SK-N-DZ (cell line): ENCODE results near the gene FTSJ3.

Experiments
- DNase-seq: peaks from one replicate; pipeline ENCODE4 v3.0.0-alpha.2; 2015; ENCODE audit warnings: low spot score

Gene FTSJ3

DNA sequence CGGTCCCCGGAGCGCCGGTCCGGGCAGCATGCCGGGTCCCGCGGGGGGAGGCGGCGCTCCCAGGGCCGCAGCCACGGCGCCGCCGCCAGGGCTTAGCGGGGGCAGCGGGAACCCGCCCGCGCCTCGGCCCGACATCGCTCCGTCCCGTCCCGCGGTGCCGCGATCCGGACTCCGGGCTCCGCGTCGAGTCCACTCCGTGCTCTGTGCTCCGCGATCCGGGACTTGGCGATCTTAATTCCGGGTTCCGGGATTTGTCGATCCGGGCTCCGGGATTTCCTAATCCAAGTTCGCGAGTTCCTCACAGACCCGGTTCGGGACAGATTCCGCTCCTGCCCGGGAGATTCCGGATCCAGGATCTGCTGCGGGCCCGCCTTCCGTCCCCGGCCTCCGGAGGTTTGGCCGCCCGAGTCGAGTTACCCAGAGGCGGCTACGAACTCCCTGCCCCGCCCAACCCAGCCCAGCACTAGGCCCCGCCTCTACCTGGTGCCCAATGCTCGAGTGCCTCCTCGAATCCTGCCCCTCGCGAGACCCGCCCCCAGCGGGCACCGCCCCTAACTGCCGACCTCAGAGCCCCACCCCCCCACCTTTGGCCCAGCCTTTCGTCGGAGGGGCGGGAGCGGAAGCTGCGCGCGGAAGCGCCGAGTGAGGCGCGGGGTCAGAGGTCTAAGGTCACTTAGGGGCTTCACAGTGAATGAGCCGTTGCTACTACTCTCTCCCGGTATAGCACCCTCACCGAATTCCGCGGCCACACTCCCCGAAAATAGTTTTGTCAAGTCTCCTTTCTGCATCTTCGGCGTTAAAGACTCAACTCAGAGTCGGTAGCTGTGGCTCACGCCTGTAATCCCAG lies 15.3 kb upstream of the FTSJ3 start, which contains the start of gene SMARCD2:
Gene SMARCD2, minus strand, starts transcription at position 146 of the 847 bp plus-strand sequence. Its CDS starts 11 bp downstream, at position 135.
- DNase-seq, result peak; percentile 98

DNA sequence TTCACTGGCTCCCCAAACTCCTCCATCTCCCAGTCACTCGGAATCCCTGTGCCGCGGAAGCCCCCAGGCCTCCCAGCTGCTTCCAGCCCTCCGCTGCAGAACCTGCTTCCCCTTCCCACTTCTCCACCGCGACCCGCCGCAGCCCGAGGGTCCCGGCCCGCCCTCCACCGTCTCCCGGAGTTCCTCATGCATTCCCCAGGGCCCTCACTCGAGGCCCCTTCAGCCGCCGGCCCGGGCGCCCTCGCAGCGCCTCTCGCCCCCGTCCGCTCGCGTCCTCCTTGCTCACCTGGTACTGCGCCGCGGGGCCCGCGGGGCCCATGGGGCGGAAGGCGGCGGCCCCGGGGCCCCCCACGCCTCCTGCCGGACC lies 14.7 kb upstream of the FTSJ3 start:
- DNase-seq, result no peak

DNA sequence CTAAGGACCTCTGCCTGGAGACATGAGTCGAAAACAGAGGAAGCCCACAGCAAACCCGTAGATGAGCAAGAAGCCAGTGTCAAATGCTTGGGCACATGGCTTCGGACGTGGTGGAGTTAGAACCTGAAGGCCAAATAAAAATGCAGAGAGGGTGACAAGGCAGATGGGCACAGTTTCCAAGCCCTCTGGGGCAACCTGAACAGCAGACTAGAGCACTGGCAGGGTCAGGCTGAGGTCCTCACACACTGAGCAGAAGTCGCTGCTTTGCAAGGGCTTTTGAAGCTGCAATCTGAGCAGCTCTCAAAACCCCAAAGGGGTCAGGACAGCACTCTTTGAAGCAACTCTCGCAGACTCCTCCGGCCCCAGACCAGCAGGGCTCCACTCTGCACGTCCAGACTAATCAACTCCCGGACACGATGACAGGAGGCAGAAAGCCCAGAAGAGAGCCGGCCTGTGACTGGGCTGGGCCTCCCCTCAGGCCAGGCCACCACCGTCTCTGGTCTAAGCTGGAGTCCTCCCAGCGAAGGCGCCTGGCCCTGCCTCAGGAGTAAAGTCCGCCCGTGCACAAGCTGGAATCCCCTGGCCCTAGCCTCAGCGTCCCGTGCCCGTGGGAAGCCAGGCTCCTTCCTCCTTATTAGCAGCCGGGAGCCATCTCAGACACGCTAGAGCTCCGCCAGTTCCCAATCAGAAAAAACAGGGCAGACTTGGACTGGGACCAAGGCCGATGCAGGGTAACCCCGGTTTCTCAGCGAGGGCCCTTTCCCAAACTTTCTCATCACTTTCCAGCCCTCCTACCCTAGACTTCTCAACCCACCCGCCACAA lies 14.1 kb upstream of the FTSJ3 start:
- peak; percentile 94 for DNase-seq

DNA sequence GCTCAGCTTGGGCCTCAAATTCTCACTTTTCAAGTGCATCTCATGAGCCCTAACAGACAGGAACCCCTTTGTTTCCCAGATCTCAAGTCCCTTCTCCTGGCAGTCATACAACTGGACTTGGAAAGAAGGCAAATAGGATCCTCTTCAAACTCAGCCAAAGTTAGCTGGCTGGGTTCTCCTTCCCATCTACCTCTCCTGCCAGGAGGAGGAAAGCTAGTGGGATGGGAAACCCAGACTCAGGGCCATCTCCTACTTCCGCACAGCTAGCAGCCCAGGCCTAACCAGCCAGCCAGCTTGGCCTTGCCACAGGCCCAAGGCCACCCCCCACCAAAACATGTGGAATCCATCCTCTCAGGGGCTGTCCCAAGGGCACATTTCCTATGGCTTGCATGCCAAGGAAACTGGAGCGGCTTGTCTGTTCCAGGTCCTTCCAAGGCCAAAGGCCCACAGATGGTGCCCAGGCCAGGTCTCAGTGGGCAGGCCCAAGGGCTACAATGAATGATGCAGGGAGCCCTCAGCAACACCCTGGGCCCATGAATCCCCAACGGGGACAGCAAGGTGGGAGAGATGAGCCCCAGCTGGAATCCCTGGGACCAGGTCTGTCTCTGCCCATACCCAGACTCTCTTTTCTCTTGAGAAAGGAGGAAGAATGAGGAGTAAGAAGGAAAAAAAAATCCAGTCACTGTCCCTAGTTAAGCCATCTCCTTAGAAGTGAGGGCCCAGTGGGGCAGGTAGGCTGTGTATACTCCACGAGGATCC lies 13.3 kb upstream of the FTSJ3 start:
- no peak for DNase-seq

DNA sequence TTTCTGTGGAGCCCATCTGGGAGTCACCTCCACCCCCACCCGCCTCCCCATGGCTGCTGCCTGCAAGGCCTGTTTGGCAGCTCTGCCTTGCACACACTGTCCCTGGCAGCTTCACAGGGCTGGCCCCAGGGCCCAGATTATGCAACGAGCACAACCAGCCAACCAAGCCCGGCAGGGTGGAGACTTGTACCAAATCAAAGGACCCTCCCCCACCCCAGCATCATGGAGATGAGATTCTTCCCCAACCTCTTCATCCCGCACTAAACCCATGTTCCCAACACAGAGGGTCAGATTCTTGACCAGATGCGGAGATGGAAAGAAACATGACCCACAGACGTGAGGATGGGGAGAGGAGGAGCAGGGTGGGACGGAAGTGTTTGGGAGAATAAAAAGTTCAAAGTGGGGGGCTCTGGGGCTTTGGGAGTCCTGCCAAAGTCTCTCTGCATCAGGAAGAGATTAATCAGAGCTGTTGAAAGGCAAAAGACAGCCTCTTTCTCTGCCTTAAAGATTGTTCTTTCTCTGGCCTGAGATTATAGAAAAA lies 11.2 kb upstream of the FTSJ3 start:
- DNase-seq, result no peak

DNA sequence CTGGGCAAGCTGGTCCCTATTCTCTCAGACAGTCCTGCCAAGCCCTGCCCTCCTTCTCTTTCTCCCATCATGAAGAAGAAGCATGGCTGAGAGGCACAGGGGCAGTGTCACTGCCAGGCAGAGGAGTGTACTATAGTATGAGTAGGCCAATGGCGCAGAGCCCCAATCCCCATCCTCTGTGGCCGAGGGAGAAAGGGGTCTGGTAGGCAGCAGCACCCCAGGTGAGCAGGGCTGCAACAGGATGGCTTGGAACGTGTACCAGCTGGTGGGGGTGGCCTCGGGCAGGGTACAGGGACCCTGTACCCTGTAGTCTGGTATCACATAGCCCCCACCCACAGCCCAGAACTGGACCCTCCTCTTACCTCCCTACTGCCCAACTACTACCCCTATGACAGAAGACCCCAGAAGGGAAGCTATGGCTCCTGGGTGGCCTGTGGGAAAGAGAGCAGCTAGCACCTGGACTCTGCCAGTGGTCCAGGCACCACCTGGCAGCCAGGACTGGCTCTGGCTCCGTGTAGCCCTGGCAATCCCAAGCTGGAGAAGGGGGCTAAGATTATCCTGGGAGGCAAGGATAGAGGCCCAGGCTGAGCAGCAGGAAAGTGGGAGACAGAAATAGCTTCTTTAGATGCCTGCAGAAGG lies 10.6 kb upstream of the FTSJ3 start:
- DNase-seq, result no peak

DNA sequence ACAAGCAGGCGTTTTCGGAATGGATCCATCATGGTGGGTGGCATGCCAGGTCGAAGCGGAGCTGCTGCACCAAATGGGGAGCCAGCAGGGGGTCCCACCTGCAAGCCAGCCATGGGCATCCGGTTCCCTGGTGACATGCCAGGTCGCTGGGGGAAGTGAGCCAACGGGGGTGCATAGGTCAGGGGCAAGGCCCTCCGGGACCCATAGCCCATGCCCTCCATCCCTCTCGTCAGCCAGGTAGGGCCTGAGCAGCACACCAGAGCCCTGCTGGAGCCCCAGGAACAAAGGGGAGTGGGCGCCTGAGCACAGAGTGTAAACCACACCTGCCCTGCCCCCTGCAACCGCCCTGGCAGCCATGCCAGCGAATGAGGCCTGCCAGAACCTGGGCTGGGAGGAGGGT lies 10.0 kb upstream of the FTSJ3 start:
- no peak for DNase-seq

DNA sequence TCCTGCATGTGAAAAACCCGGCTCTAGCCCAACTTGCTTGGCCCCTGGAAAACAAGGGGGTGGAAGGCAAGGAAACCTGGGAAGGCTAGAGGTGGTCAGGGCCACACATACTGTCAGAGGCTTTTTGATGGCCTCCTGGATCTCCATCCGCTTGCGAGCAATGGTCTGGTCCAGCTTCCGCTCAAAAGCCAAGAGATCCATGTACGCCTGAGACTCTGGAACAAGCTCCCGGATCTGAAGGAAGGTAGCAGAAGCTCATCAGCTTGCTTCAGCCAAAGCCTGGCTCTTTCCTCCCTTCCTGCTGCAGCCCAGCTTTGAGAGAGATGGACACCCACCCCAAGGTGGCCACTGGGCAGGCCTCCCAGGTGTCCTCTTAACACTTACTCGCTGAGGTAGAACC lies 9.3 kb upstream of the FTSJ3 start:
- no peak for DNase-seq

DNA sequence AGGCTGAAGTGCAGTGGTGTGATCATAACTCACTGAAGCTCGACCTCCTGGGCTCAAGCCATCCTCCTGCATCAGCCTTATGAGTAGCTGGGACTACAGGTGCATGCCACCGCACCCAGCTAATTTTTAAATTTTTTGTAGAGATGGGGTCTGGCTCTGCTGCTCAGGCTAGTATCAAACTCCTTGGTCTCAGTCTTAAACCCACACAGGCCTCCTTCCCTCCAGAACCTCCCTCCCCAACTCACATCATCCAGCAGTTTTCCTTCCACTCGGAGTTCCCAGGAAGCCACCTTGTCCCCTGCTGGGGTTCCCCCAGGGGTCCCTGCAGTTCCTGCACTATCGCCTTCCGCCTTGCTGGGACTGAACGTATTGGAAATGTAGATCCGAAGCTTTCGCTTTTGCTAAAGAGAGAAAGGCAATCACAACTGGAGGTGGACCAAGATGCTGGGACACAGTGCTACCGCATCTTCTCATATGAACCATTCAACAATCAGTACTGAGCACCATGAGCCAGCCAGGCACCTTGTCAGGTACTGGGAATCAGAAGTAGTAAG lies 7.8 kb upstream of the FTSJ3 start:
- no peak for DNase-seq

DNA sequence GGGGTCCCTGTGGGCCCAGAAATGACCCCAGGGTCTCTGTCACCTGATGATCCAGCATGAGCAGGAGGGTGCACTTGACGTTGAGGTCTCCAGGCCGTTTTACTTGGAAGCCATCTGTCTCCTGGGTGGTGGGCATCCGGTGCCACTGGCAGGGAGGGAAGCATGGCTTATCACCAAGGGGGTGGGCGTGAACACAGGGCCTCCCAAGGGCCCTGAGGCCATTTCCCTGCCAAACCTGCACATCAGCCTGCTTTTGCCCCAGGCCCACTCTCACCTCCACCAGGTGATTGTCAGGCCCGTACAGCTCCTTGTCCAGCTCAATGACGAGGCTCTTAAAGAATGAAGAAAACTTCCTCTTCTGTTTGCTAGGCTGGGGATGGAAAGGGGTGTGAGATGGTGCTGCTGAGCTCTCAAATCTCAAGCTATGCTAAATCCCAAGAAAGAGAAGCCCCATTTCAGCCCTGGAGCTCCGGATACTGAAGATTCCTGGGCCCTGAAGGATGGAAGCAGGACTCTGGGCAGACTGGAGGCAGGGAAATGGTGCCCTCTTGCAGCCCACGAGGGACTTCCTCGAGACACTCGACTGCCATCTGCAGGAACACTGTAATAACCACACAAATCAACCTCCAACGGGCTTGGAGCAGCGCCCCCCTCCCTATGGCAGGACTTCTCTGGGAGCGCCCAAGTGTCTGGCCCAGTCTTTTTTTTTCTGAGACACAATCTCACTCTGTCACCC lies 7.1 kb upstream of the FTSJ3 start:
- DNase-seq, result peak; percentile 91

DNA sequence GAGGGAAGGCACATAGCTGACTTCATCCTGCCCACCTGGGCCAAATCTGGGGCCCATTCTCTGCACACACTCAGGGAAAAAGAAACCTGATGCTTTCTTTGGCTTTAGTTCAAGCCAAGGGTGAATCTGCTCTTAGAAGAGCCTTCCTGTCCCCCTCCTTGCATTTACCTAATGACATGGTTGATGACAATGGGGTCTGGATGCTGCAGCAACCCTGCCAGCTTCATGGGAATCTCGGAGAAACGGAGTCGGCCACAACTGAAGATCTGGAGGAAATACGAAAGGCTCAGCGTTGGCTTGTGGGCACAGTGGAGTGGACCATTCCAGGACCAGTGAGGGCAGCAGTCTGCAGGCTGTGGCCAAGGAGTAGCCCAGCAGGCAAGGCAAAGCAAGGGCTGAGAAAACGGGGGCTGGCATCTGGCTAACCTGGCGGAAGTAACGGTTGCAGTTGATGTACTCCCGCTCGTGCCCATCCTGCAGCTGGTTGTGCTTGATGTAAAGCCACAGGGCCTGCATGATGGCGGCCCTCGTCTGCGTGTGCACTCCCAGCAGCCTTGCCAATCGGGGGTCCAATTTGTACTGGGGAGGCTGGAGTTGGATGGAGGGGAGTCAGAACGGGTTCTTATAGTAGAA lies 6.4 kb upstream of the FTSJ3 start:
- DNase-seq, result no peak

DNA sequence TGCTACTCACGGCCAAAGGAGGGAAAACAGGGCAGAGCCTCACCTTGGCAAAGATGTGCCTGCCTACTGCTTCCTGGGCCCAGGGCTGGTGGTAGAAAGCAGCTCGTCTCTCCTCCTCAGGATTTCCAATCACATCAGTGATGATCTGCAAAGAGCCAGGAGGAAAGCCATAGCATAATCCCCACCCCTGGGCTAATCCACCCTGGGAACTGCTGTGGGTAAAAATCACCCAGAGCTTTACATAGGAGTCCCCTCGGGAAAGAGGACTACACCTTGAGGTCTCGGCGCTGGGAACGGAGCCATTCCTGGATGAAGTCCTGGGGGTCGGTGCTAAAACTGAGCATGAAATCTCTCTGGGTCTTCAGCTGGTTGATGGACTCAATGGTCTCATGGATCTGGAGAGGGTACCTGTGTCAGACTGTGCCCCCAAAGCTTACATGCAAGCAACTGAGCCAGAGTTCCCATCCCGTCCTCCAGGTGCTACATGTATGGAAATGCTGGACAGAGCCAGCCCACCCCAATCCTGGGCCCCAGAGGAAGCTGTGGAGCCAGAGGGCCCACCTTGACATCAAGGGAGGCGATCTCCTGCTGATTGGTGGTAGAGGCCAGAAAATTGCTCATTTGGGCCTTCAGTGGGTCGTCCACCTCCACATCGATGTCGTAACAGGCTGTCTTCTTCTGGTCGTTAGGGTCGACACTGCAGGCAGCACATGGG lies 5.7 kb upstream of the FTSJ3 start:
- DNase-seq, result no peak

DNA sequence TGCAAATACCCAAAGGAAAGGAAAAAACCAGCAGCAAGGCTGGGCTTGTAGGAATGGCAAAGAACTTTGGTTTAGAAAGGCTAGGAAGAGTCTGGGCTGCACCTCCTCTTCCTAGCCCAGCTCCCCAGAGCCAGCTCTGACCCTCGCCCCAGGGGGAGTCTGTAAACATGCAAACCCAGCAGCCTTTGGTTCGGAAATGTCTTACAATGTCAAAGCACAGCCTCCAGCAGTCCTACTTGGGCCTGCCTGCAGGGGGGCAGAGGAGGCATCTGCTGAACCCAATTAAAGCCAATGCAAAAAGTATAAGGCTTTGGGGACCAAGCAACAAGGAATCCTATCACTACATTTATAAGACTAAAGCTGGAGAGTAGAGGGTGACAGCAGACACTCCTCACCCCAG lies 5.0 kb upstream of the FTSJ3 start:
- no peak for DNase-seq

DNA sequence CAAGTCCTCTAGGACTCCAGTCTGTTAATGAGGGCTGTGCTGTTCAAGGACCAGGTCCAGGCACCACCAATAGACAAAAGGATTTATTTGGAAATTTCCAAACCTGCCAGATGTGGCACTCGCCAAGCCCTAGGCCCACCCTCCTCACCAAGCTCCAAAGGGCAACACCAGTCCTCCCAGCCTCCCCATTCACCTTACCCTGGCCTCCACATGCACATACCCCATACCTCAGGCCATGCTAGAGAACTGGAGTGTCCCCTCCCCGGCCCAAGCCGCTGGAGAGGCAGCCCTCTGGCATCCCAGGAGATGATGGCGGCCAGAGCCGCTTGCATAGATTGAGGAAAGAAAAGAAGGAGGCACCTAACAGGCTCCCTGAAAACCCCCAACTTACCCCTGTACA lies 4.6 kb upstream of the FTSJ3 start:
- no peak for DNase-seq

DNA sequence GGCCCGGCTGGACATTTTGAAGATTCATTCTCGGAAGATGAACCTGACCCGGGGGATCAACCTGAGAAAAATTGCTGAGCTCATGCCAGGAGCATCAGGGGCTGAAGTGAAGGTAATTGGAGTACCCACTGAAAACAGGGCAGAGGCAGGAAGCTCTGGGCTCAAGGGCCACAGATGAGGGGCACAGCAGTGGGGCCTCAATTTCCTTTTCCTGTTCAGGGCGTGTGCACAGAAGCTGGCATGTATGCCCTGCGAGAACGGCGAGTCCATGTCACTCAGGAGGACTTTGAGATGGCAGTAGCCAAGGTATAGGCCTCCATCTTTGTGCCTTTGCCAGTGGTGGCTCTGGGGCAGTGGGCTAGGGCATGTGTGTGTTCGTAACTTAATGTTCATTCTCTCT lies 4.0 kb upstream of the FTSJ3 start:
- DNase-seq, result no peak

DNA sequence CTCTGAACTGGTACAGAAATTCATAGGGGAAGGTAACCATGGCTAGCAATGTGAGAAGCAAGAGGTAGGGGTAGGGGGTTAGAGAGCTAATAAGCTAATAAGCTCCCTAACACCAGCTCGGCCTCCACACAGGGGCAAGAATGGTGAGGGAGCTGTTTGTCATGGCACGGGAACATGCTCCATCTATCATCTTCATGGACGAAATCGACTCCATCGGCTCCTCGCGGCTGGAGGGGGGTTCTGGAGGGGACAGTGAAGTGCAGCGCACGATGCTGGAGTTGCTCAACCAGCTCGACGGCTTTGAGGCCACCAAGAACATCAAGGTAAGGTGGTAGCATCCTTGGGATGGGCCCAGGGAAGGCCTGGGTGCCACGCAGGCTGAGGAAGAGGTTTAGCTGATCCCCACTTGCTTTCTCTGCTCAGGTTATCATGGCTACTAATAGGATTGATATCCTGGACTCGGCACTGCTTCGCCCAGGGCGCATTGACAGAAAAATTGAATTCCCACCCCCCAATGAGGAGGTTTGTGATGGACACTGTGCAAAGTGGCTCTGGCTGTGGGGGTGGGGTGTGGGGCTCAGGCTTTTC lies 3.5 kb upstream of the FTSJ3 start:
- DNase-seq, result no peak

DNA sequence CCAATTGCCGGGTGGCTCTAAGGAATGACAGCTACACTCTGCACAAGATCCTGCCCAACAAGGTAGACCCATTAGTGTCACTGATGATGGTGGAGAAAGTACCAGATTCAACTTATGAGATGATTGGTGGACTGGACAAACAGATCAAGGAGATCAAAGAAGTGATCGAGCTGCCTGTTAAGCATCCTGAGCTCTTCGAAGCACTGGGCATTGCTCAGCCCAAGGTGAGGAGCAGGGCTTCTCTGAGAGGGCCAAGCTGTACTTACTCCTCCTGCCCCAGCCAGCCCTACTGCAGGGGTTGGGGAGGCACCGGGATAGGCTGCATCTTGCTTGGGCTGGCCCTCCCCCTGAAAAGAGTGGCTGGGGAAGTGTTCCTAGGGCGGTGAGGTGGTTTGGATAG lies 2.8 kb upstream of the FTSJ3 start:
- DNase-seq, result no peak

DNA sequence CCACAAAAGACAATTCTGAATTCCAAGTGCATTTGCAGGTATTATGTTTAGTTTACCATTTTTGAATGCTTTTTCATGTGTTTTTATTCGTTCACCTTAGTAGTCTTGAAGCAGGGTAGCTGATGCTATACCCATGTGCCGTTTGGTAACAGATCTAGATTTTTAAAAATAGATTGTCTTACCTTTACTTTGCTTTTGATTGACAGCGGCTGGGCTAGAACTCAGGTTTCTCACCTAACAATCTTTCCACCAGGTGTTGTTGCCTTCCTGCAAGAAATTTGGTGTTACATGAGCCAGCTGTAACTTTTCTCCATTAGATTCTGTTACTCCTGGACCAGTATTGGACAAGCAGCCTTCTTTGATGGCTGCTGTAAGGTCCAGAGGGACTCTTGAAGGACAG lies 1.5 kb upstream of the FTSJ3 start:
- DNase-seq, result no peak

DNA sequence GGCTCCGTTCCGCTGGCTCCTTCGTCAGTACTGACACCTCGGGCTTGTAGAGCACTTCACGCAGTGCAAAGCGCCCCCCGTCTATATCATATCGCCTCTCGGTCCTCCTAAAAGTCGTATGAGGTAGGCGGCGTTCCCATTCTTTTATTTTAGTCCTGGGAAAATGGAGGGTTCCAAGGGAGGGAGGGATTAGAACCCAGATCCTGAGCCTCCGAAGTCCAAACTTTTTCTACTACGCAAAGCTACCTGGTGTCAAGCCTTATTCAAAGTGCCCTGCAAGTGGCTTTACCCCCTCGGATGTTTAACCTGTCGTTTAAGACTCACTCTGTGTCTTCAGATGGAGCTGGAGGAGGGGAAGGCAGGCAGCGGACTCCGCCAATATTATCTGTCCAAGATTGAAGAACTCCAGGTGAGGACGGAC lies 348 bp upstream of the FTSJ3 start:
- DNase-seq, result no peak
